Naive thymus-derived CD8-positive, alpha-beta T cell (primary cell): ENCODE data around the gene TRDMT1. TPM values are rescaled to one million over a fixed set of nuclear protein-coding genes. Genes with fewer than 3 reads are reported as not detected.
A peak's percentile ranks its signal among the peaks of the same experiment; 100 is the strongest.

ENCODE experiments used
- ATAC-seq, 2 donors: fragments of 150-1000 bp; cut with Tn5 transposase in 1 of 2; sonication (Bioruptor Pico), chemical (Tn5 transposase) in 1 of 2; 1 replicate in 1 of 2; 2 replicates in 1 of 2; pipeline ENCODE4 v1.10.0; 2021; ENCODE audit warnings: mild to moderate bottlenecking in 2 of 2, moderate library complexity in 2 of 2
- POLR2A ChIA-PET: fragments of 350-600 bp; sonication (Branson Sonifier 250); formaldehyde crosslinking; loops from one replicate; lab custom pipeline; 2021; ENCODE audit warnings: antibody characterized with exemption; lab: Charles Lee
- DNase-seq, 10 donors: peaks; one replicate each; pipeline versions ENCODE4 v3.0.0 to v3.0.0-alpha.2; 2020 to 2022
- H3K27ac Mint-ChIP-seq, 10 donors: one replicate each; pipeline ENCODE4 v1.8.0; 2020 to 2022; ENCODE audit warnings: mild to moderate bottlenecking in 10 of 10, mixed read lengths in 10 of 10, moderate library complexity in 4 of 10, inconsistent platforms in 1 of 10
- H3K27me3 Mint-ChIP-seq, 5 donors: one replicate each; pipeline ENCODE4 v1.8.0; 2021 to 2022; ENCODE audit warnings: mixed read lengths in 5 of 5
- H3K36me3 Mint-ChIP-seq, 3 donors: one replicate each; pipeline ENCODE4 v1.8.0; 2020 to 2022; ENCODE audit warnings: mixed read lengths in 3 of 3, mild to moderate bottlenecking in 2 of 3, inconsistent platforms in 1 of 3
- H3K4me1 Mint-ChIP-seq, 4 donors: one replicate each; pipeline ENCODE4 v1.8.0; 2021 to 2022; ENCODE audit warnings: mixed read lengths in 4 of 4
- H3K4me3 Mint-ChIP-seq, 10 donors: one replicate each; pipeline ENCODE4 v1.8.0; 2020 to 2022; ENCODE audit warnings: mild to moderate bottlenecking in 10 of 10, mixed read lengths in 10 of 10, moderate library complexity in 6 of 10, inconsistent platforms in 1 of 10
- H3K9me3 Mint-ChIP-seq, 9 donors: one replicate each; pipeline ENCODE4 v1.8.0; 2020 to 2022; ENCODE audit warnings: mixed read lengths in 9 of 9, mild to moderate bottlenecking in 3 of 9, inconsistent platforms in 1 of 9, moderate library complexity in 1 of 9
- polyA plus RNA-seq, 3 donors: library from polyadenylated mRNA; unstranded; fragments of 300-500 nt; fragmentation: Illumina TruSeq; gene quantifications; one replicate each; pipeline ENCODE4 v1.2.3, GENCODE V29; 2021
- total RNA-seq, 8 experiments: library from RNA in 2 of 8; stranded (reverse) in 2 of 8; gene quantifications; one replicate each; pipeline ENCODE4 v1.2.3 and lab custom pipeline; 2021 to 2026

Gene TRDMT1
- total and polyA plus RNA-seq, 5 experiments from 2014 or later: 6.9 to 22.6 (median 10.7) TPM

DNA sequence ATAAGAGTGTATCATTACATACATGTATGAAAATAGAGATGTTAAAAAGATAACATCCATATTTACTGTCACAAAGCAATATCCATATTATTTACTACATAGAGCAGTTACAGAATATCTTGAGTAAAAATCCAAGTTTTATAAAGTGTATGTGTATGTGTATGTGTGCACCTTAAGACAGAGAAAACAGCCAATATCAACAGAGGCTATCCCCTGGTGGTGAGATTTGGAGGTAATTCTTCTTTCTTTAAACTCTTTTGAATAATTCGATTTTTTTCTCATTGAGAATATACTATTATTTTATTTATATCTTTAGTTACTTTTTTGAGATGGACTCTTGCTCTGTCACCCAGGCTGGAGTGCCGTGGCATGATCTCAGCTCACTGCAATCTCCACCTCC lies 18.4 kb downstream of the TRDMT1 start:
- Mint-ChIP-seq H3K27ac (no peak overlapping the region), H3K4me3 (no peak overlapping the region), H3K4me1 (peaks cover 2 to 8% (median 5%) of the 10 kb centered on the region in 4 donors), H3K27me3 (no peaks in the 10 kb centered on the region), H3K9me3 (no peaks in the 10 kb centered on the region), H3K36me3 (no peaks in the 10 kb centered on the region)
- POLR2A ChIA-PET: no interaction called here
- DNase-seq (no peak), ATAC-seq (peak in 1 of 2 donors; percentile 32)

DNA sequence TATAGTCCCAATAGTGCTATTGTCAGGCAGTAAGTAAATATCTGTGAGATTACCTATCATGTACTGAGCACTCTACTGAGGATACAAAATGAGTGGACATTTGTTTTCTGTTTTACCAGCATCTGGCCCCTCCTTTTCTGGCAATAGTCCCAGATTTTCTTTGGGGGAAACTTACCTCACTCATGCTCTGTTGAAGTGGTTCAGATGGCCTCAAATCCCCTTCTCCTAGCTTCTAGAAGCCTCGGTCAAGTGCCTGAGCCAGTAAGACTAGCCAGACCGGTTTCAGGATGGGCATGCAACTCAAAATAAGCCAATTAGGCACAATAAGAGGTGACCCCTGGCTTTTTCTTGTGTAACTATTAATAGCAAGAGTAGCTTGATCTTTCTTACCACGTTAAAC lies 19.7 kb downstream of the TRDMT1 start:
- no peaks in the 10 kb centered on the region for H3K27me3 Mint-ChIP-seq
- H3K4me3 Mint-ChIP-seq: no peak overlapping the region
- H3K27ac Mint-ChIP-seq: peak overlapping the region in 2 of 10 donors; percentile 23 to 37
- H3K4me1 Mint-ChIP-seq: peaks cover 2 to 8% (median 4%) of the 10 kb centered on the region in 4 donors
- DNase-seq (no peak), ATAC-seq (no peak)
- H3K36me3 Mint-ChIP-seq: no peaks in the 10 kb centered on the region
- no peaks in the 10 kb centered on the region for H3K9me3 Mint-ChIP-seq
- POLR2A ChIA-PET: no interaction called here

DNA sequence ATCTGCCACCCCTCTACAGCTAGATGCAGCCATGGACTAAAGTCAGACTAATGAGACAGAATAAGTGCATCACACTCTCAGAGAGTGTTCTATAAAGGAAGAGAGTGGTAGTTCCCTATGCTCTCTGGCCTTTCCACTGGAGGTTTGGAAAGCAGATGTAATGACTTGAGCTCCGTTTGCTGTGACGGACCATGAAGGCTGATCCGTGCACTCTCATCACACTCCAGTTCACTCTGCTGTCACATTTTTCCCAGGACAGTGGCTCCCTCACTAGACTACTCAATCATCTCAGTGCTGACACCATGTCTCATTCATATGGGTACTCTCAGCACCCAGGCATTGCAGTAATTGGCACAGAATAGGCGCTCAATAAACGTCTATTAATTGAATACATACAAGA lies 20.4 kb downstream of the TRDMT1 start:
- Mint-ChIP-seq H3K4me1 (peaks cover under 1 to 10% (median 7%) of the 10 kb centered on the region in 4 donors), H3K36me3 (no peaks in the 10 kb centered on the region), H3K9me3 (no peaks in the 10 kb centered on the region), H3K4me3 (no peak overlapping the region), H3K27me3 (no peaks in the 10 kb centered on the region), H3K27ac (no peak overlapping the region)
- ATAC-seq: no peak
- no peak for DNase-seq
- POLR2A ChIA-PET: no interaction called here

DNA sequence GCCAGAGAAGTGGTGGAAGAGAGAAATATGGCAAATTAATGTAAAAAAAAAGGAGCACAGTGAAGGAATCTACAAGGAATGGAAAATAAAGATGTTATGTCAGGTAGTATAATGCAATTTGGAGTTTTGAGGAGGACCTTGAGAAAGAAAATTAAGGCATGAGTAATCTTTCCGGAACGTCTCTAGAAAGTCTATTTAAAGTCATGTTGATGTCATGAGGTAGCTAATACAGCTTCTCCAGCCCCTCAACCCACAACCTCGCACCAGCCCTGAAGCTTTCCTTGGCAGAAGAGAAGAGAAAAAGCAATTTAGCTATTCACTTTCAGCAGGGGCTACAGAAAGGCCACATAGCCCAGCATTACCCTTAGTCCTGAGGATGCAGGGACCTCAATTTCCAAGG lies 22.5 kb downstream of the TRDMT1 start:
- Mint-ChIP-seq H3K4me3 (no peak overlapping the region), H3K4me1 (peaks cover 4 to 27% (median 15%) of the 10 kb centered on the region in 4 donors), H3K36me3 (no peaks in the 10 kb centered on the region), H3K27ac (no peak overlapping the region), H3K9me3 (no peaks in the 10 kb centered on the region), H3K27me3 (no peaks in the 10 kb centered on the region)
- ATAC-seq (no peak), DNase-seq (no peak)
- POLR2A ChIA-PET: no interaction called here

DNA sequence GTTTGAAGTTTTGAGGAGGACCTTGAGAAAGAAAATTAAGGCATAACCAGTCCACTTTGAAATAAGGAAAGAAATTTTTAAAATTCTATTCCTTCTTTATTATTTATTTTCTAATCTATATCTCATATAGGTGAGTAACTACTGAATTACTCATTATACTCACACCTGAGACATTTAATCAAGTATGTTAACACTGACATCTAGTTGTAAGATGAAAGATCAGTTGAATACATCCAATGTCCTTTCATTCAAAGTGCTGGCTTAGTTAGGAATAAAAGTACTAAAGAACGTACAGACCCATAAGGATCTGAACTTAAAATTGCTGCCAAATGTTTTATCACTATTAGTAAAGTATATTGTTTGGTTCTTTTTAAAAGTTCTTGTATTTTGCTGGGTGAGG lies 23.5 kb downstream of the TRDMT1 start:
- Mint-ChIP-seq H3K4me1 (peaks cover 4 to 25% (median 15%) of the 10 kb centered on the region in 4 donors), H3K36me3 (peaks cover 0 to 2% (median 0%) of the 10 kb centered on the region in 3 donors), H3K27ac (no peak overlapping the region), H3K9me3 (no peaks in the 10 kb centered on the region), H3K27me3 (no peaks in the 10 kb centered on the region), H3K4me3 (no peak overlapping the region)
- ATAC-seq: no peak
- DNase-seq: no peak
- POLR2A ChIA-PET: interaction anchor here (0.6 to 1.0 kb wide), 2 partner anchors 23 to 35 kb away, joined by 3 to 5 read pairs; no protein-coding TSS in a partner anchor

DNA sequence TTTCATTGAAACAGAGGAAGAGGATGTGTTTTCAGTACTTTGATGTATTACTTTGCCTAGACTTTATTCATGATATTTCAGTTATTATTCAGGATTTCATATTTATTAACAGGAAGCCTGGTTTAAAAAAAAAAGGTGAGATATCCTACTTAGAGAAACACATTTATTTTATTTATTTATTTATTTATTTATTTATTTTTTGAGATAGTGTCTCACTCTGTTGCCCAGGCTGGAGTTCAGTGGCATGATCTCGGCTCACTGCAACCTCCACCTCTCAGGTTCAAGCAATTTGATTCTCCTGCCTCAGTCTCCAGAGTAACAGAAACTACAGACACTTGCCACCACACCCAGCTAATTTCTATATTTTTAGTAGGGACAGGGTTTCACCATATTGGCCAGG lies 24.5 kb downstream of the TRDMT1 start:
- no peaks in the 10 kb centered on the region for H3K27me3 Mint-ChIP-seq
- DNase-seq (no peak), ATAC-seq (no peak)
- H3K4me3 Mint-ChIP-seq: no peak overlapping the region
- H3K4me1 Mint-ChIP-seq: peaks cover 4 to 24% (median 13%) of the 10 kb centered on the region in 4 donors
- H3K36me3 Mint-ChIP-seq: peaks cover 0 to 5% (median 0%) of the 10 kb centered on the region in 3 donors
- no peaks in the 10 kb centered on the region for H3K9me3 Mint-ChIP-seq
- POLR2A ChIA-PET: no interaction called here
- H3K27ac Mint-ChIP-seq: peak overlapping the region in 2 of 10 donors; percentile 4 to 29

DNA sequence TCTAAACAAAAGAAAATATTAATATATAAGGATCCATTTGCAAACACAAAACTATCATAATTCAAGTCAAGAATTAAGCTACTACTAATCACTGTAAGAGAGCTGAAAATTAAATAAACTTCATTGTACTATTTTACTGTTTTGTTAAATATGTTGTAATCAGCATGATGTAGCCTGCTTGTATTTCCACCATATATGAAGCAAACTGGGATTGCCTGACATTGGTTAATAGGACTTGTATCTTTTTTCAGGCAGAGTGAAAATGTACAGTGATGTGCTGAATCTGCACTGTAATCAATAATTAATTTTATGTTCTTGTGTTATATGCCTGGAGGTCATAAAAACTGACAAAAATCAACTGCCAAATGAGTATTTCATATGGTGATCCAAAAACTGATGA lies 25.4 kb downstream of the TRDMT1 start:
- peak overlapping the region in 5 of 10 donors; percentile 65 to 83 (median 76) for H3K4me3 Mint-ChIP-seq
- peaks cover 0 to 13% (median 0%) of the 10 kb centered on the region in 3 donors for H3K36me3 Mint-ChIP-seq
- H3K27ac Mint-ChIP-seq: peak overlapping the region in 7 of 10 donors; percentile 82 to 92 (median 90)
- ATAC-seq (no peak), DNase-seq (no peak)
- H3K4me1 Mint-ChIP-seq: peaks cover 4 to 21% (median 10%) of the 10 kb centered on the region in 4 donors
- POLR2A ChIA-PET: interaction anchor here (1.8 kb wide), 1 partner anchor 54 kb away, joined by 13 read pairs; no protein-coding TSS in a partner anchor
- no peaks in the 10 kb centered on the region for H3K9me3 Mint-ChIP-seq
- no peaks in the 10 kb centered on the region for H3K27me3 Mint-ChIP-seq

DNA sequence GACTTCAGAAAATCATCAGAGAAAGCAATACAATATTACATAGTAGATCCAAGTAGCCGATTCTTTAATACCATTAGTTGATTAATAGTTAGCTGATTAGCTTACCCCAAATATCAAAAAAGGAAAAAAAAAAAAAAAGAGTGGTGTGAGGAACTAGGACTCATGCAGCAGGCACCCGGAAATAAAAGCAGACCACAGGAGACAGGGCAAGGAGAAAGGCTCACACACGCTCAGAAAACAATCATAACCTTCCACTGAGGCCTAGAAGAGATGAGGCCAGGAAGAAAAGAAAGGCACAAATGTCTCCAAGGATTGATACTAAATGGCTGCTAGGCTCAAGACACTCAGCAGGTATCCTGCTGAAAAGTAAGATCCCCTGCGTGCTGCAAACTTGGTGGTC lies 25.9 kb downstream of the TRDMT1 start:
- no peaks in the 10 kb centered on the region for H3K9me3 Mint-ChIP-seq
- H3K27me3 Mint-ChIP-seq: no peaks in the 10 kb centered on the region
- H3K27ac Mint-ChIP-seq: peak overlapping the region; percentile 9 to 92 (median 86)
- peak in 4 of 10 donors; percentile 4 to 20 (median 18) for DNase-seq
- H3K4me3 Mint-ChIP-seq: peak overlapping the region; percentile 63 to 89 (median 74)
- POLR2A ChIA-PET: interaction anchor here (1.8 kb wide), 1 partner anchor 54 kb away, joined by 13 read pairs; no protein-coding TSS in a partner anchor
- peaks cover 4 to 21% (median 10%) of the 10 kb centered on the region in 4 donors for H3K4me1 Mint-ChIP-seq
- peaks cover 0 to 13% (median 0%) of the 10 kb centered on the region in 3 donors for H3K36me3 Mint-ChIP-seq
- ATAC-seq: peak; percentile 85 to 91

DNA sequence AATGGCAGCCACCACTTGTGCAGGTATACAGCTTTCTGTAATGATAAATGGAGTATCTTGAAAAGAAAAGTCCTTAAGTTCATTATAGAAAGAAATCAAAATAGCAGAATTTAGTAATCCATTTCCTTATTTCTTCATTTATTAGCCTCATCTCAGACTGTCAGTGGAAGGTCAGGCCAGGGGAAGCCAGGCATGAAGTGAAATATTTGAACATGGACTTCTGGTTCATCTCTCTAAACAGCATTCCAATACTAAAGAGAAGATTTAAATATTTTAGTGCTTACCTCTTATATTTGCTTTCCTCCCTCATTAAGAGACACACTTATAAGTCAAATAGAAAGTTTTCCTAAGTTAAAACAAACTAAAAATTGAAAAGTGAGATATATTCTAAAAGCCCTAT lies 26.8 kb downstream of the TRDMT1 start:
- Mint-ChIP-seq H3K9me3 (no peaks in the 10 kb centered on the region), H3K36me3 (peaks cover 0 to 13% (median 0%) of the 10 kb centered on the region in 3 donors), H3K27ac (peak overlapping the region in 1 of 10 donors; percentile 92), H3K27me3 (no peaks in the 10 kb centered on the region), H3K4me1 (peaks cover 4 to 21% (median 10%) of the 10 kb centered on the region in 4 donors), H3K4me3 (peak overlapping the region in 3 of 10 donors; percentile 65 to 81 (median 76))
- DNase-seq: no peak
- no peak for ATAC-seq
- POLR2A ChIA-PET: interaction anchor here (1.8 kb wide), 1 partner anchor 55 kb away, joined by 13 read pairs; no protein-coding TSS in a partner anchor

DNA sequence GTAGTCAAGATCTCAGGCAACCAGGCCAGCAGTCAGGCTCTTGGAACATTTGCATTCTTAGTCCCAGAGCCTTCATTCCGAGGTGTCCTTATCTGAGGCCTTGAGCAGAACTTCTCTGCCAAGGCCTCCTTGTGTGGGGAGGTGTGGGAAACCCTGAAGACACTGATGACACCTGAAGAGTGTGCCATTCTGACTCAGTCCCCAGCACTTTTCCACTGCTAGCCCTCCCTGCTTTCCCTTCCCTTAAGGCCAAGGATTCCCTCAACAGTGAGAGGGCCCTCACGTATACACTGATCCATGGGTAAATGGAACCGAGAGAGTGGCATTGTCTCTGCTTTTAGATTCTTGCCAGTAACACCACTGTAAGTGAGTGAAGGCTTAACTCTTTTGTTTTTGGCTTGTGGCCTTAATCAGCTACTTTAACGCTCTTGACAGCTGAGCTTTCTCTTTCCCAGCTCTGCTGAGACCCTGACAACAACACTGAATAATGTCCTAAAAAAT lies 30.3 kb downstream of the TRDMT1 start:
- H3K4me1 Mint-ChIP-seq: peaks cover 4 to 18% (median 10%) of the 10 kb centered on the region in 4 donors
- ATAC-seq (no peak), DNase-seq (no peak)
- H3K27ac Mint-ChIP-seq: no peak overlapping the region
- H3K9me3 Mint-ChIP-seq: no peaks in the 10 kb centered on the region
- POLR2A ChIA-PET: interaction anchor here (1.1 kb wide), 1 partner anchor 58 kb away, joined by 4 read pairs; no protein-coding TSS in a partner anchor
- H3K4me3 Mint-ChIP-seq: no peak overlapping the region
- peaks cover 0 to 22% (median 2%) of the 10 kb centered on the region in 3 donors for H3K36me3 Mint-ChIP-seq
- H3K27me3 Mint-ChIP-seq: no peaks in the 10 kb centered on the region

DNA sequence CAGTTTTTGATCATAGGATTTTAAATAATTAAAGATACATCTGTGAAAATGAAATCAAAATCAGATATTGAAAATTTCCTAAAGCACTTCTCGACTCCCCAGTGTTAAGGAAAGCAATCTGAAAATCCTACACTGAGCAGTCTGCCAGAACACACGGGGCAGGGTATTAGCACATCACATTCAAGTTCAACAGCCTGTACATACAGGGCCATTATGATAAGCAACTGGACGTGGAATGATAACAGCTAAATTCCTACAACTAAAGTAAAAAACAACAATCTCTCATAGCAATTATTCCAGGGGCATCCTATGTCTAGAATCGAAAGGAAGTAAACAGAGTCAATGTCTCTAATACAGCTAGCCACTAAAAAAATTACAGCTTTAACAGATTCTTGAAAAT lies 31.7 kb downstream of the TRDMT1 start:
- no peak overlapping the region for H3K27ac Mint-ChIP-seq
- POLR2A ChIA-PET: no interaction called here
- DNase-seq: no peak
- no peak overlapping the region for H3K4me3 Mint-ChIP-seq
- H3K36me3 Mint-ChIP-seq: peaks cover 0 to 22% (median 2%) of the 10 kb centered on the region in 3 donors
- peaks cover 0 to 1% (median 0%) of the 10 kb centered on the region in 9 donors for H3K9me3 Mint-ChIP-seq
- no peaks in the 10 kb centered on the region for H3K27me3 Mint-ChIP-seq
- no peak for ATAC-seq
- H3K4me1 Mint-ChIP-seq: peaks cover 0 to 4% (median under 1%) of the 10 kb centered on the region in 4 donors

DNA sequence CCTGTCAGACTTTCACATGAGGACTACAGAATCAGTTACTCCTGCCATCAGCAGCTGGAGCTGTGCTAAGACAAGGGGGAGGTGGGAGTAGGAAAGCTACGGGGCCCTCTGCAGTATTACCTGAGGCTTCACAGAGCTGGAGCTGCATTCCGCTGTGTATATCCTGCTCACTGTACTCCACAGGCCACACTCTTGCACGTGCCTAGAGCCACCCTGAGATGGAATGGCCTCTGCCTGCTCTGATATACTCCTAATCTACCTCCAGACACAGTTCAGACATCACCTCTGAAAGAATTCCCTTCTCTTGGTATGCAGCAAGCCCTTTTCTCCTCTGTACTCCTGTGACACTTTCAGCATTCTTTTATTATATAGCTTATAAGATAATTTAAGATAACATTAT lies 34.8 kb downstream of the TRDMT1 start:
- Mint-ChIP-seq H3K4me1 (peaks cover 0 to 3% (median under 1%) of the 10 kb centered on the region in 4 donors), H3K27me3 (no peaks in the 10 kb centered on the region), H3K9me3 (peaks cover 0 to 4% (median 0%) of the 10 kb centered on the region in 9 donors), H3K4me3 (no peak overlapping the region), H3K27ac (no peak overlapping the region), H3K36me3 (peaks cover 0 to 17% (median 3%) of the 10 kb centered on the region in 3 donors)
- DNase-seq (no peak), ATAC-seq (no peak)
- POLR2A ChIA-PET: interaction anchor here (0.6 kb wide), 1 partner anchor 44 kb away, joined by 4 read pairs; no protein-coding TSS in a partner anchor

DNA sequence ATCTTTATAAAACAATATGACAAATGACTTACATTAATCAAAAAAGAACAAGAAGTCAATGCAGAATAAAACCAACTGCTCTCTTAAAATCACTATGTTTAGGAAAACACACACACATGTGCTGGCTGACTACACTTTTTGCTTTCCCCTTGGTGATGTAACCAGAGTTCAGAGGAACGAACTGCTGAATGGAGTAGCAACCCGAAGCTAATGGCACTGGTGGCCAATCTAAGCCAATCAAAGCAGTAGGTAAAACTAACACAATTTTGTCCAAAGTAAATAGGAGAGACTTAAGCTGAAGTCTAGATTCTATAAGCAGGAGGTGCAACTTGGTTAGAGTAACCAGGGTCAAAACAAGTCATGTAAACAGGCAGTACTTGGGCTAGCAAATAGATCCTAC lies 38.6 kb downstream of the TRDMT1 start:
- Mint-ChIP-seq H3K27me3 (no peaks in the 10 kb centered on the region), H3K9me3 (peaks cover 0 to 4% (median 0%) of the 10 kb centered on the region in 9 donors), H3K27ac (peak overlapping the region in 1 of 10 donors; percentile 19), H3K4me3 (no peak overlapping the region), H3K36me3 (peaks cover 0 to 8% (median 4%) of the 10 kb centered on the region in 3 donors), H3K4me1 (peaks cover 0 to 3% (median 0%) of the 10 kb centered on the region in 4 donors)
- POLR2A ChIA-PET: no interaction called here
- no peak for DNase-seq
- no peak for ATAC-seq
